ENCODE measurements around the gene DIAPH2. TPM values are rescaled to one million over a fixed set of nuclear protein-coding genes. Genes with fewer than 3 reads are reported as not detected.

Gene DIAPH2
- total and polyA plus RNA-seq, 2 experiments from 2014 or later = 16.2 to 56.6 TPM

DNA sequence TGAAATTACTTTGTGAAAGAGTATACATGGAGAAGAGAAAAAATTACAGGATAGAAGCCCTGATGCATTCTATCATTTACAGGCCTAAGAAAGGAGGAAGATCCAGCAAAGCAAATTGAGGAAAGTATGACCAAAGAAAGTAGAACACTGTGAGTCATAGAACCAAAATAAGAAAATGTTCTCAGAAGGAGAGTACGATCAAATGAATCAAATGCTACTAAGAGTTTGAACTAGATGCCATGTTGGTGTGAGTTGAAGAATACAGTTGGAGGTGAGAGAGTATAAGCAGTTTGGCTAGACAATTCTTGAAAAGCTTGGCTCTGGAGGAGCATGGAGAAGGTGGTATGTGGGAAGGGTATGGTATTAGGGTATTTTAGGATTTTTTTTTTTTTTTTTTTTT, 360.8 kb downstream of the DIAPH2 start:
- H3F3A ChIP-seq (replicated peaks; ENCODE audit: low read depth) = no peaks in the 10 kb centered on the region
- H3K36me3 Mint-ChIP-seq (ENCODE audit: low read depth) = no peaks in the 10 kb centered on the region
- H3K9me3 Mint-ChIP-seq = no peaks in the 10 kb centered on the region
- H3K36me3 ChIP-seq (ENCODE audit: insufficient read depth) = no peaks in the 10 kb centered on the region
- no peak for DNase-seq (ENCODE audit: low spot score)
- no peaks in the 10 kb centered on the region for H3K27me3 ChIP-seq (ENCODE audit: insufficient read depth)
- no peaks in the 10 kb centered on the region; the same call in 1 of the 2 replicates for H3K4me1 ChIP-seq (ENCODE audit: insufficient read depth)
- H2AFZ ChIP-seq = no peak overlapping the region
- no peaks in the 10 kb centered on the region for H3K27me3 Mint-ChIP-seq (ENCODE audit: insufficient read depth, low read depth, poor library complexity)
- H3K4me1 Mint-ChIP-seq = peaks cover 5% of the 10 kb centered on the region; the same call in 2 of the 3 replicates
- H3K9me2 ChIP-seq (ENCODE audit: insufficient read depth) = no peaks in the 10 kb centered on the region
- no peak overlapping the region for H3K4me2 ChIP-seq
- ATAC-seq = no peak
- H3K4me3 Mint-ChIP-seq = no peak overlapping the region
- no peak overlapping the region for H3K27ac ChIP-seq (ENCODE audit: low read depth)
- H3K4me3 ChIP-seq = no peak overlapping the region
- TF ChIP-seq ZNF114 (CRISPR knock-in tag; IDR thresholded peaks at IDR 0.05) = no peak
- TF ChIP-seq, protein P1, sequence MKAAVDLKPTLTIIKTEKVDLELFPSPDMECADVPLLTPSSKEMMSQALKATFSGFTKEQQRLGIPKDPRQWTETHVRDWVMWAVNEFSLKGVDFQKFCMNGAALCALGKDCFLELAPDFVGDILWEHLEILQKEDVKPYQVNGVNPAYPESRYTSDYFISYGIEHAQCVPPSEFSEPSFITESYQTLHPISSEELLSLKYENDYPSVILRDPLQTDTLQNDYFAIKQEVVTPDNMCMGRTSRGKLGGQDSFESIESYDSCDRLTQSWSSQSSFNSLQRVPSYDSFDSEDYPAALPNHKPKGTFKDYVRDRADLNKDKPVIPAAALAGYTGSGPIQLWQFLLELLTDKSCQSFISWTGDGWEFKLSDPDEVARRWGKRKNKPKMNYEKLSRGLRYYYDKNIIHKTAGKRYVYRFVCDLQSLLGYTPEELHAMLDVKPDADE (IDR thresholded peaks at IDR 0.05) = no peak
- no peak for TF ChIP-seq CREB1 (CRISPR knock-in tag; IDR thresholded peaks at IDR 0.05; ENCODE audit: low read depth)
- TF ChIP-seq POLR2AphosphoS5 (IDR thresholded peaks at IDR 0.05; ENCODE audit: low read depth) = no peak
- no peak for TF ChIP-seq JUNB (IDR thresholded peaks at IDR 0.05; ENCODE audit: unreplicated experiment)
- TF ChIP-seq NANOG (IDR thresholded peaks at IDR 0.05; ENCODE audit: borderline replicate concordance) = no peak
- TF ChIP-seq EZH2 (IDR thresholded peaks at IDR 0.05; ENCODE audit: low read depth, unreplicated experiment) = no peak
- TF ChIP-seq, protein P2, sequence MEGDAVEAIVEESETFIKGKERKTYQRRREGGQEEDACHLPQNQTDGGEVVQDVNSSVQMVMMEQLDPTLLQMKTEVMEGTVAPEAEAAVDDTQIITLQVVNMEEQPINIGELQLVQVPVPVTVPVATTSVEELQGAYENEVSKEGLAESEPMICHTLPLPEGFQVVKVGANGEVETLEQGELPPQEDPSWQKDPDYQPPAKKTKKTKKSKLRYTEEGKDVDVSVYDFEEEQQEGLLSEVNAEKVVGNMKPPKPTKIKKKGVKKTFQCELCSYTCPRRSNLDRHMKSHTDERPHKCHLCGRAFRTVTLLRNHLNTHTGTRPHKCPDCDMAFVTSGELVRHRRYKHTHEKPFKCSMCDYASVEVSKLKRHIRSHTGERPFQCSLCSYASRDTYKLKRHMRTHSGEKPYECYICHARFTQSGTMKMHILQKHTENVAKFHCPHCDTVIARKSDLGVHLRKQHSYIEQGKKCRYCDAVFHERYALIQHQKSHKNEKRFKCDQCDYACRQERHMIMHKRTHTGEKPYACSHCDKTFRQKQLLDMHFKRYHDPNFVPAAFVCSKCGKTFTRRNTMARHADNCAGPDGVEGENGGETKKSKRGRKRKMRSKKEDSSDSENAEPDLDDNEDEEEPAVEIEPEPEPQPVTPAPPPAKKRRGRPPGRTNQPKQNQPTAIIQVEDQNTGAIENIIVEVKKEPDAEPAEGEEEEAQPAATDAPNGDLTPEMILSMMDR (conservative IDR thresholded peaks at IDR 0.05; ENCODE audit: low read depth in 2 of 2) = no peak
- TF ChIP-seq, protein P3, sequence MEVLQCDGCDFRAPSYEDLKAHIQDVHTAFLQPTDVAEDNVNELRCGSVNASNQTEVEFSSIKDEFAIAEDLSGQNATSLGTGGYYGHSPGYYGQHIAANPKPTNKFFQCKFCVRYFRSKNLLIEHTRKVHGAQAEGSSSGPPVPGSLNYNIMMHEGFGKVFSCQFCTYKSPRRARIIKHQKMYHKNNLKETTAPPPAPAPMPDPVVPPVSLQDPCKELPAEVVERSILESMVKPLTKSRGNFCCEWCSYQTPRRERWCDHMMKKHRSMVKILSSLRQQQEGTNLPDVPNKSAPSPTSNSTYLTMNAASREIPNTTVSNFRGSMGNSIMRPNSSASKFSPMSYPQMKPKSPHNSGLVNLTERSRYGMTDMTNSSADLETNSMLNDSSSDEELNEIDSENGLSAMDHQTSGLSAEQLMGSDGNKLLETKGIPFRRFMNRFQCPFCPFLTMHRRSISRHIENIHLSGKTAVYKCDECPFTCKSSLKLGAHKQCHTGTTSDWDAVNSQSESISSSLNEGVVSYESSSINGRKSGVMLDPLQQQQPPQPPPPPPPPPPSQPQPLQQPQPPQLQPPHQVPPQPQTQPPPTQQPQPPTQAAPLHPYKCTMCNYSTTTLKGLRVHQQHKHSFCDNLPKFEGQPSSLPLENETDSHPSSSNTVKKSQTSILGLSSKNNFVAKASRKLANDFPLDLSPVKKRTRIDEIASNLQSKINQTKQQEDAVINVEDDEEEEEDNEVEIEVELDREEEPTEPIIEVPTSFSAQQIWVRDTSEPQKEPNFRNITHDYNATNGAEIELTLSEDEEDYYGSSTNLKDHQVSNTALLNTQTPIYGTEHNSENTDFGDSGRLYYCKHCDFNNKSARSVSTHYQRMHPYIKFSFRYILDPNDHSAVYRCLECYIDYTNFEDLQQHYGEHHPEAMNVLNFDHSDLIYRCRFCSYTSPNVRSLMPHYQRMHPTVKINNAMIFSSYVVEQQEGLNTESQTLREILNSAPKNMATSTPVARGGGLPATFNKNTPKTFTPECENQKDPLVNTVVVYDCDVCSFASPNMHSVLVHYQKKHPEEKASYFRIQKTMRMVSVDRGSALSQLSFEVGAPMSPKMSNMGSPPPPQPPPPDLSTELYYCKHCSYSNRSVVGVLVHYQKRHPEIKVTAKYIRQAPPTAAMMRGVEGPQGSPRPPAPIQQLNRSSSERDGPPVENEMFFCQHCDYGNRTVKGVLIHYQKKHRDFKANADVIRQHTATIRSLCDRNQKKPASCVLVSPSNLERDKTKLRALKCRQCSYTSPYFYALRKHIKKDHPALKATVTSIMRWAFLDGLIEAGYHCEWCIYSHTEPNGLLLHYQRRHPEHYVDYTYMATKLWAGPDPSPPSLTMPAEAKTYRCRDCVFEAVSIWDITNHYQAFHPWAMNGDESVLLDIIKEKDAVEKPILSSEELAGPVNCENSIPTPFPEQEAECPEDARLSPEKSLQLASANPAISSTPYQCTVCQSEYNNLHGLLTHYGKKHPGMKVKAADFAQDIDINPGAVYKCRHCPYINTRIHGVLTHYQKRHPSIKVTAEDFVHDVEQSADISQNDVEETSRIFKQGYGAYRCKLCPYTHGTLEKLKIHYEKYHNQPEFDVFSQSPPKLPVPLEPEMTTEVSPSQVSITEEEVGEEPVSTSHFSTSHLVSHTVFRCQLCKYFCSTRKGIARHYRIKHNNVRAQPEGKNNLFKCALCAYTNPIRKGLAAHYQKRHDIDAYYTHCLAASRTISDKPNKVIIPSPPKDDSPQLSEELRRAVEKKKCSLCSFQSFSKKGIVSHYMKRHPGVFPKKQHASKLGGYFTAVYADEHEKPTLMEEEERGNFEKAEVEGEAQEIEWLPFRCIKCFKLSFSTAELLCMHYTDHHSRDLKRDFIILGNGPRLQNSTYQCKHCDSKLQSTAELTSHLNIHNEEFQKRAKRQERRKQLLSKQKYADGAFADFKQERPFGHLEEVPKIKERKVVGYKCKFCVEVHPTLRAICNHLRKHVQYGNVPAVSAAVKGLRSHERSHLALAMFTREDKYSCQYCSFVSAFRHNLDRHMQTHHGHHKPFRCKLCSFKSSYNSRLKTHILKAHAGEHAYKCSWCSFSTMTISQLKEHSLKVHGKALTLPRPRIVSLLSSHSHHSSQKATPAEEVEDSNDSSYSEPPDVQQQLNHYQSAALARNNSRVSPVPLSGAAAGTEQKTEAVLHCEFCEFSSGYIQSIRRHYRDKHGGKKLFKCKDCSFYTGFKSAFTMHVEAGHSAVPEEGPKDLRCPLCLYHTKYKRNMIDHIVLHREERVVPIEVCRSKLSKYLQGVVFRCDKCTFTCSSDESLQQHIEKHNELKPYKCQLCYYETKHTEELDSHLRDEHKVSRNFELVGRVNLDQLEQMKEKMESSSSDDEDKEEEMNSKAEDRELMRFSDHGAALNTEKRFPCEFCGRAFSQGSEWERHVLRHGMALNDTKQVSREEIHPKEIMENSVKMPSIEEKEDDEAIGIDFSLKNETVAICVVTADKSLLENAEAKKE (CRISPR knock-in tag; IDR thresholded peaks at IDR 0.05) = no peak
- TF ChIP-seq, protein P4, sequence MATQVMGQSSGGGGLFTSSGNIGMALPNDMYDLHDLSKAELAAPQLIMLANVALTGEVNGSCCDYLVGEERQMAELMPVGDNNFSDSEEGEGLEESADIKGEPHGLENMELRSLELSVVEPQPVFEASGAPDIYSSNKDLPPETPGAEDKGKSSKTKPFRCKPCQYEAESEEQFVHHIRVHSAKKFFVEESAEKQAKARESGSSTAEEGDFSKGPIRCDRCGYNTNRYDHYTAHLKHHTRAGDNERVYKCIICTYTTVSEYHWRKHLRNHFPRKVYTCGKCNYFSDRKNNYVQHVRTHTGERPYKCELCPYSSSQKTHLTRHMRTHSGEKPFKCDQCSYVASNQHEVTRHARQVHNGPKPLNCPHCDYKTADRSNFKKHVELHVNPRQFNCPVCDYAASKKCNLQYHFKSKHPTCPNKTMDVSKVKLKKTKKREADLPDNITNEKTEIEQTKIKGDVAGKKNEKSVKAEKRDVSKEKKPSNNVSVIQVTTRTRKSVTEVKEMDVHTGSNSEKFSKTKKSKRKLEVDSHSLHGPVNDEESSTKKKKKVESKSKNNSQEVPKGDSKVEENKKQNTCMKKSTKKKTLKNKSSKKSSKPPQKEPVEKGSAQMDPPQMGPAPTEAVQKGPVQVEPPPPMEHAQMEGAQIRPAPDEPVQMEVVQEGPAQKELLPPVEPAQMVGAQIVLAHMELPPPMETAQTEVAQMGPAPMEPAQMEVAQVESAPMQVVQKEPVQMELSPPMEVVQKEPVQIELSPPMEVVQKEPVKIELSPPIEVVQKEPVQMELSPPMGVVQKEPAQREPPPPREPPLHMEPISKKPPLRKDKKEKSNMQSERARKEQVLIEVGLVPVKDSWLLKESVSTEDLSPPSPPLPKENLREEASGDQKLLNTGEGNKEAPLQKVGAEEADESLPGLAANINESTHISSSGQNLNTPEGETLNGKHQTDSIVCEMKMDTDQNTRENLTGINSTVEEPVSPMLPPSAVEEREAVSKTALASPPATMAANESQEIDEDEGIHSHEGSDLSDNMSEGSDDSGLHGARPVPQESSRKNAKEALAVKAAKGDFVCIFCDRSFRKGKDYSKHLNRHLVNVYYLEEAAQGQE (IDR thresholded peaks at IDR 0.05; ENCODE audit: unreplicated experiment) = no peak
- TF ChIP-seq STAT1 (IDR thresholded peaks at IDR 0.05; ENCODE audit: unreplicated experiment) = no peak
- TF ChIP-seq ZNF331 (CRISPR knock-in tag; IDR thresholded peaks at IDR 0.05; ENCODE audit: low read depth) = no peak
- no peak for TF ChIP-seq EZH2phosphoT487 (IDR thresholded peaks at IDR 0.05; ENCODE audit: unreplicated experiment)
- no peak overlapping the region for H3K27ac Mint-ChIP-seq
- H4K20me1 ChIP-seq (replicated peaks; ENCODE audit: insufficient read depth) = no peaks in the 10 kb centered on the region
- H3K79me2 ChIP-seq (replicated peaks; ENCODE audit: insufficient read depth) = no peaks in the 10 kb centered on the region

Data from GM23338 (cell line).